ENCODE measurements around the gene PIK3CG. TPM values are rescaled to one million over a fixed set of nuclear protein-coding genes. Genes with fewer than 3 reads are reported as not detected.

The PIK3CG gene
- not detected in 5 replicates for total RNA-seq (2022; extraction: Qiagen RNA extraction; ENCODE audit: low read depth)

DNA sequence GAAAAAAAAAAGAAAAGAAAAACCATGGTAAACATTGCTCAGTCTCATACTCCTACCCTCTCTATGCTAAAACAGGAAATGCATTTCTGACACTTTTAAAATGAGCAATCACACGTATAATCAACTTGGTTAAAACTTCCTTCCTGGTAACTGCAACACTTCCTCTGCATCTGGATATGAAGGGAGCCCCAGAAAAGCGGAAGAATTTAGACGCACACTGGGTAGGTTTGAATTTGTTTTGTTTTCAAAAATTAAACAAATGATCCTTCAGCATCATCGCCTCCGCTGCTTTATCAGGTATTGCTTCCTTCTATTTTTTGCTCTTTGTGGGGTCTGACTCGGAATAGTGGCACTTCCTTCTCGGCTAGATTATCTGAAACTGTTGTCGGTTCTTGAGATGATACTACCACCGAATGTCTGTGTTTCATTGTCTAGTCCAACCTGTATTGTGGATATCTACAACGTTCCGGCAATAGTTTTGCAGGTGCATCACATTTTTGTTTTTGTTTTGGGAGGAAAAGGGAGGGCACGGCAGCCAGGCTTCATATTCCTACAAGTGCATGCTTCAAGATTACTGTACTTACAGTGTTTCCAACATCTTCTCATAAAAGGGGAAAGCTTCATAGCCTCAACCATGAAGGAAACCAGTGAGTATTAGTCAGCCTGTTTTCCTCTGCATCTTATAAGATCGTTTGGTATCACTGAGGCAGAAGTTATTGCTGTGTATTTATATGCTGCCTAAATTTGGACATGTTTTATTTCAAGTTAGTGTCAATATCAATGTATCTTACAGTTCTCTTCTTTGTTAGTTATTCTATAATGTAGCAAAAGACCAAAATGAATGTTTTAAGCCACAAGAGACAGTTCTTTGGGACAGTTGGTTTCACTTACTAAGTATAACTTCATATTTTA, at the start of gene PIK3CG:
TSS of gene PIK3CG (plus strand) at position 153 of the 912 bp plus-strand sequence. CDS start 2,280 bp downstream, outside the sequence.

Other genes with a start within 250 kb of the PIK3CG start
- 8.8 to 16.9 TPM (median 14.3 TPM) in 5 replicates for gene CCDC71L, start 204.1 kb upstream of the PIK3CG start, total RNA-seq (2022; extraction: Qiagen RNA extraction; ENCODE audit: low read depth)
- 1.7 to 3.9 TPM (median 3.3 TPM) in 5 replicates for gene PRKAR2B, start 179.4 kb downstream of the PIK3CG start, total RNA-seq (2022; extraction: Qiagen RNA extraction; ENCODE audit: low read depth)